CD4-positive, alpha-beta T cell treated with Interleukin-10 for 1 hour (primary cell): ENCODE measurements around the gene FAP.

ENCODE experiments used
- DNase-seq: peaks from one replicate; pipeline ENCODE4 v3.0.0-alpha.2; 2020

The FAP gene

GRCh38 chr2:162243294-162243693 is at the start of gene FAP:
Gene FAP, minus strand, starts transcription at chr2:162243445. Its CDS starts 118 bp downstream, at chr2:162243327.
- no peak for DNase-seq

GRCh38 chr2:162291748-162292147 is 48.5 kb upstream of the FAP start:
- no peak for DNase-seq

- DNase-seq, result no peak
These were observed 39.6 kb upstream of the FAP start for GRCh38 chr2:162282765-162283425.

GRCh38 chr2:162280654-162281053 is 37.4 kb upstream of the FAP start:
- DNase-seq, result no peak

GRCh38 chr2:162277381-162277780 is 34.1 kb upstream of the FAP start:
- DNase-seq, result no peak

GRCh38 chr2:162267996-162268395 is 24.8 kb upstream of the FAP start:
- no peak for DNase-seq

- DNase-seq, result no peak
These were observed 24.3 kb upstream of the FAP start for GRCh38 chr2:162267496-162267895.

- no peak for DNase-seq
These were observed 23.2 kb upstream of the FAP start for GRCh38 chr2:162266460-162266760.

- no peak for DNase-seq
These were observed 22.6 kb upstream of the FAP start for GRCh38 chr2:162265666-162266459.

GRCh38 chr2:162261032-162261945 is 18.0 kb upstream of the FAP start:
- no peak for DNase-seq

GRCh38 chr2:162258686-162259085 is 15.4 kb upstream of the FAP start:
- no peak for DNase-seq

- no peak for DNase-seq
These were observed 14.9 kb upstream of the FAP start for GRCh38 chr2:162258169-162258568.

GRCh38 chr2:162257425-162257824 is 14.2 kb upstream of the FAP start:
- no peak for DNase-seq

- no peak for DNase-seq
These were observed 13.3 kb upstream of the FAP start for GRCh38 chr2:162256591-162256991.

- DNase-seq, result no peak
These were observed 11.1 kb upstream of the FAP start for GRCh38 chr2:162254236-162254871.

- no peak for DNase-seq
These were observed 10.2 kb upstream of the FAP start for GRCh38 chr2:162253435-162253834.

- no peak for DNase-seq
These were observed 8.9 kb upstream of the FAP start for GRCh38 chr2:162252153-162252552.

GRCh38 chr2:162245781-162246180 is 2.5 kb upstream of the FAP start:
- no peak for DNase-seq

- no peak for DNase-seq
These were observed 1.8 kb upstream of the FAP start for GRCh38 chr2:162245061-162245460.

- no peak for DNase-seq
These were observed 1.3 kb upstream of the FAP start for GRCh38 chr2:162244541-162245031.

- DNase-seq, result no peak
These were observed 470 bp upstream of the FAP start for GRCh38 chr2:162243715-162244114.

GRCh38 chr2:162242586-162243280 is 512 bp downstream of the FAP start:
- DNase-seq, result no peak
